Heart left ventricle (tissue), 13 donors: ENCODE results near the gene STARD8.

Experiments
- CTCF ChIP-seq, 12 donors: fragments of 200-600 bp; sonication (generic) in 4 of 12; IDR thresholded peaks; one replicate each; pipeline versions ENCODE4 v1.5.0 to v1.8.0; 2018 to 2022; ENCODE audit warnings: antibody characterized with exemption in 12 of 12, mild to moderate bottlenecking in 5 of 12
- POLR2A ChIP-seq, 2 donors: fragments of 450-650 bp; IDR thresholded peaks; one replicate each; pipeline ENCODE4 v1.6.1; 2017; ENCODE audit warnings: antibody characterized with exemption in 2 of 2, mild to moderate bottlenecking in 2 of 2, moderate library complexity in 2 of 2
- donor health status: ischemic (EF 13 %, LVEDD 7.1; RV severe dilation, severe dysfunction).
- donor health status: DM: no; HTN: yes; CAD: no.
- donor health status: DM: no; HTN: no; CAD: no.
- donor health status: ischemic (EF 25% LVEDD 6.9; RV normal size, moderate dysfunction).
- donor health status: ischemic (EF 25% LVEDD 5.7; RV mildly dilated, moderate dysfunction).
- donor health status: ischemic (EF 35%, LVEDD 5.7; RV mildly dilated, moderate dysfunction).
- donor health status: nonischemic (EF 11% LVEDD 7.7; RV severe dilation, severe dysfunction).
- donor health status: DM: yes; HTN: yes; CAD: no.
- donor health status: PGD.
- donor health status: ischemic (EF 29% LVEDD 5.4; RV normal size, mild dysfunction).
- donor health status: nonischemic (EF 23%, LVEDD 6.1; RV moderate dilation, normal function).

- TF ChIP-seq CTCF (IDR thresholded peaks at IDR 0.05) (no peak), POLR2A (IDR thresholded peaks at IDR 0.05) (no peak)
Observed at GRCh38 chrX:68761086-68761485, 113.6 kb downstream of the STARD8 start.
